NCI-H82 (cell line): Measurements from ENCODE around the gene POGLUT2.

ENCODE experiments used
- DNase-seq: peaks from one replicate; lab custom pipeline; 2025; lab: John Stamatoyannopoulos, UW

POGLUT2 gene

DNA sequence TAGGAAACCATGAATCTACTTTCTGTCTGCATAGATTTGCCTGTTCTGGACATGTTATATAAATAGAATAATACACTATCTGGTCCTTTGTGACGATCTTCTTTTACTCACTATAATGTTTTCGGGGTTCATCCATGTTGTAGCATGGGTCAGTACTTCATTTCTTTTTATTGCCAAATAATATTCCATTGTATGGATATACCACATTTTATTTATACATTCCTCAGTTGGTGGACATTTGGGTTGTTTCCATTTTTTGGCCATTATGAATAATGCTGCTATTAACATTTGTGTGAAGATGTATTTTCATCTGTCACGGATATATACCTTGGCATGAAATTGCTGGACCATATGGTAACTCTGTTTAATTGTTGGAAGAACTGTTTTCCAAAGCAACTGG lies 6.9 kb upstream of the POGLUT2 start:
- DNase-seq = no peak

DNA sequence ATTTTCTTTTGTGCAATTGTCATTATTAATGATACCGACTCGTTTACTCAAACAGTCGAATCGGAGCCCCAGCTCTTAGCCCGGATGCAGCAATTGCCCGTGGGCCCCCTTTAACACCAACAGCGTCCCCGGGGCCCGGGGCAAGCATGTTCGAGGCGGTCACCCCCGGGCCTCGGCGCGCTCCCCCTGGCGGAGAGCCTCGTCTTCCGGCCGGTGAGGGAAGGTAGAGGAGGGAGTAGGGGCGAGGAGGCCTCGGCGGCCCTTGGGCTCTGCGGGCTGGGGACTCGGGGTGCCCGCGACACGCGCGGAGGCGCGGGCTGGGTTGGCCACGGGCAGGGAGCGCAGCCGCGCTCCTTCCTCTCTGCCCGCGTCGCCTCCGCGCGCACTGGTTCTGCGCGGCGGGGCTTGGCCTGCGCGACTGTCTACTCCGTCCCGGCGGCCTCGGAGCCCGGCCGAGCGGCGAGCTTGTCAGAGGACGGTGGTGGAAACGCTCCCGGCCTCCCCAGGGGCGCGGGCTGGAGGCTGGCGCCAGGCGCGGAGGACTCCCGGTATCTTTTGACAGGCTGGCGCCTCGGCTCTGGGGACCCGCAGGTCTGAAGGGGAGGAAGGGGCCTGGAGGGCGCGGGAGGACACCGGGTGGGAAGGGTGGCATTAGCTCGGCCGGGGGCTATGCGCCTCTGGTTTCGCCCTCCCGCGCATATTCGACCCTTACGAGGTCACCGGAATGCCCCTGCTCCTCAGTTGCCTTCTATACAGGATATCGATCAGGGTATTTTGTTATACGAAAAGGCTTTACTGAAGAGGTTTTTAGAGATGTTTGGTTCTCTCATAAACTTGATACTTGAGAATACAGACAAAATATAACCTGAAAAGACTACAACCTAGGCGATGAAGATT lies 1.6 kb upstream of the POGLUT2 start:
- DNase-seq = peak; percentile 89

DNA sequence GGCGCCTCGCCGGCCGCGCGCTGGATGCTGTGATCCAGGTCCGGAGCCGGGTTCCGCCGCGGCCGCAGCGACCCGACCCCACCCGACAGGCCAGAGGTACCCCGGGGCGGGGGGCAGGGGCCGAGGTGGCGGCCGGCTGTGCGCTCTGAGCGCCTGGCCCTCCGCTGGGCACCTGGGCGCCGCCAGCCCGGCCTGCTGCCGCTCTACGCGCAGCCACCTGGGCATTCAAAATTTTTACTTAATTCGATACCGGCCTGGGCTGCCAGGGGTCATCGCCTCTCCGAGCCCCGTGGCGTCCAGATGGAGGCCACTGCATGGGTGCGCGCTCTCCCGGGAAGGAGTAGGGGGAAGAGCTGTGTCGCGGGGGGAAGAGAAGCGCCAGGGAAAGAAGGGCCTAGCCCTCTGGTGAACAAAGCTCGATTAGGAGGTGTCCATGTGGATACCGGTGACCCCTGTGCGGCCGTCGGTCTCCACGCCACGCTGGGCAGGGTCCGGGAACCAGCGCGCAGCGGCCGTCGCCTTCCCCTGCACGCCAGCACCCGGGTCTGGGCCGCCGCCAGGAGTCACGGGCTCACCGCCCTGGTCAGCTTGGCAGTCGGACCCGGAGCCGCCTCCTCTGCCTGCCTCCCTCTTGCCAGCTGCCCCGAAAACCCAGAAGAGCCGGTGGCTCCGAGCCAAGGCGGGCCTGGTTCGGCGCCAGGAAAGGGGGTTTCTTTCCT lies 809 bp upstream of the POGLUT2 start:
- peak; percentile 62 for DNase-seq

DNA sequence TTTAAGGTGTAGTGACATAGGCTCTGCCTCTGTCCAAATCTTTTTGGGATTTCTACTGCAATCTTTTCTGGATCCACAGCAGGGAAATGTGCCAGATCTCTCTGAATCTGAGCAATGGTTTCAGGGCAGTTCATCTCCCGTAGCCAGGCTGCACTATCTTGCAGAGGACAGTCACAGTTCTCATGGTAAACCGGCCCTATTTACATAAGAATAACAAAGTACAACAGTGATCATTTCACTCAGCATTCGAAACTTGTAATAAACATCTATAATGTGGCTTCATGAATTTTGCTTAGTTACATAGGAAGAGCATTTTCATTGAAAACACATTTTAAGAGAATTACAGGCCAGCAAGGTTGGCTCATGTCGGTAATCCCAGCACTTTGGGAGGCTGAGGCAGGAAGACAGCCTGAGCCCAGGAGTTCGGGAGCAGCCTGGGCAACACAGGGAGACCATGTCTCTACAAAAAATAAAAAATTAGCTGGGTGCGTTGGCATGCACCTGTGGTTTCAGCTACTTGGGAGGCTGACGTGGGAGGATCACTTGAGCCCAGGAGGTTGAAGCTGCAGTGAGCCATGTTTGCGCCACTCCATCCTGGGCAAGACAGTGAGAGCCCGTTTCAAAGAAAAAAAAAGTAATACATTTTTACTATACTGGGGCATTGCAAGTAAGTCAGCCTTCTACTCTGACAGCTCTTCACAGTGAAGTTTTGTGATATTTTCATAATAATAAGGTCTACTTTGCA lies 5.0 kb downstream of the POGLUT2 start:
- no peak for DNase-seq

DNA sequence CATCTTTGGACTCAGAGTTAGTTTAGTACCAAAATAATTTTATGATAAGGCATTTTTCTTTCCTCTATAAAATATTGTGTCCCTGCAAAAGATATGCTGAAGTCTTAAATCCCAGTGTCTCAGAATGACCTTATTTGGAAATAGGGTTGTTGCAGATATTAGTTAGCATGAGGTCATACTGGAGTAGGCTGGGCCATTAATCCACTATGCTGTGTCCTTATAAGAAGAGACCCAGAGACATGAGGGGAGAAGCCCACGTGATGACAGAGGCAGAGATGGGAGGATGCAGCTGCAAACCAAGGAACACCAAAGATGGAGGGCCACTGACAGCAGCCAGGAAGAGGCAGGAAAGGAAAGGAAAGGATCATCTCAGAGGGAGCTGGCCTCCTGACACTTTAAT lies 6.4 kb downstream of the POGLUT2 start:
- DNase-seq = no peak

GRCh38 chr13:102788683-102789082 lies 10.1 kb downstream of the POGLUT2 start:
- no peak for DNase-seq

- no peak for DNase-seq
Observed at GRCh38 chr13:102784483-102784882, 14.3 kb downstream of the POGLUT2 start.

DNA sequence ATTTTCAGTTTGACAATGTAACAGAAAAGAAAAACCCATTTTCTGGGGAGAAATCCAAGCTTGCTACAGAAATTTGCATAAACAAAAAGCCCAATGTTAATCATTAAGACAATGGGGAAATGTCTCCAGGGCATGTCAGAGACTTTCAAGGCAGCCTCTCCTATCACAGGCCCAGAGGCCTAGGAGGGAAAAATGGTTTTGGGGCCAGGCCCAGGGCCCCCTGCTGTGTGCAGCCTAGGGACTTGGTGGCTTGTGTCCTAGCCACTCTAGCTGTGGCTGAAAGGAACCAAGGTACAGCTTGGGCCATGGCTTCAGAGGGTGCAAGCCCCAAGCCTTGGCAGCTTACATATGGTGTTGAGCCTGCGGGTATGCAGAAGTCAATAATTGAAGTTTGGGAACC lies 17.2 kb downstream of the POGLUT2 start:
- no peak for DNase-seq

- DNase-seq = peak; percentile 33
Observed at GRCh38 chr13:102780656-102781055, 18.1 kb downstream of the POGLUT2 start.

- DNase-seq = no peak
Observed at GRCh38 chr13:102779436-102780159, 19.2 kb downstream of the POGLUT2 start.

DNA sequence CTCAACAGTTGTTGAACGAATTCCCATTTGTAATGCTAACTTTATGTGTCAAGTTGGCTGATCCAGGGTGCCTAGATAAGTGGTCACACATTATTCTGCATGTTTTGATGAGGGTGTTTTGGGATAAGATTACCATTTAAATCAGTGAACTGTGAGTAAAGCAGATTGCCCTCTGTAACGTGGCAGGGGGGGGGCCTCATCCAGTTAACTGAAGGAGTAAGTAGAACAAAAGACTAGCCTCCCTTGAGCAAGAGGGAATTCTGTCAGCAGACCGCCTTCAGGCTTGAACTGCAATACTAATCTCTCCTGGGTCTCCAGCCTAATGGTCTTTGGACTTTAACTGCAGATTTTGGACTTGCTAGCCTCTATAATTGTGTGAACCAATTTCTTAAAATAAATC lies 21.0 kb downstream of the POGLUT2 start:
- peak; percentile 40 for DNase-seq

GRCh38 chr13:102776271-102776670 lies 22.5 kb downstream of the POGLUT2 start:
- DNase-seq = no peak

GRCh38 chr13:102774591-102775520 lies 23.9 kb downstream of the POGLUT2 start:
- DNase-seq = no peak

- DNase-seq = no peak
Observed at GRCh38 chr13:102774214-102774568, 24.6 kb downstream of the POGLUT2 start.

- peak; percentile 80 for DNase-seq
Observed at GRCh38 chr13:102773441-102774213, 25.1 kb downstream of the POGLUT2 start, which contains the start of gene TEX30. TEX30 (minus strand) TSS chr13:102773786; CDS start chr13:102770026, 3,760 bp downstream.

DNA sequence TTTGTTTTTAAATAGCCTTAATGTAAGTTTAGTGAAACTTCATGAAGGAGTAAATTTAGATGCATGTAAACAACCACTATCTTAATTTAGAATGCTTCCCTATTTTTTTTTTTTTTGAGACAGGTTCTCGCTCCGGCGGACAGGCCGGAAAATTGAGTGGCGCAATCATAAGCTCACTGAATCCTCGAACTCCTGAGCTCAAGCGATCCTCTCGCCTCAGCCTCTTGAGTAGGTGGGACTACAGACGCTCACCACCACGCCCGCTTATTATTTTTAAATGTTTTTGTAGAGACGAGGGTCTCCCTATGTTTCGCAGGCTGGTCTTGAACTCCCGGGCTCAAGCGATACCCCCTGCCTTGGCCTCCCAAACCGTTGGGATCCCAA lies 26.7 kb downstream of the POGLUT2 start:
- no peak for DNase-seq

- DNase-seq = no peak
Observed at GRCh38 chr13:102771298-102772041, 27.3 kb downstream of the POGLUT2 start.

DNA sequence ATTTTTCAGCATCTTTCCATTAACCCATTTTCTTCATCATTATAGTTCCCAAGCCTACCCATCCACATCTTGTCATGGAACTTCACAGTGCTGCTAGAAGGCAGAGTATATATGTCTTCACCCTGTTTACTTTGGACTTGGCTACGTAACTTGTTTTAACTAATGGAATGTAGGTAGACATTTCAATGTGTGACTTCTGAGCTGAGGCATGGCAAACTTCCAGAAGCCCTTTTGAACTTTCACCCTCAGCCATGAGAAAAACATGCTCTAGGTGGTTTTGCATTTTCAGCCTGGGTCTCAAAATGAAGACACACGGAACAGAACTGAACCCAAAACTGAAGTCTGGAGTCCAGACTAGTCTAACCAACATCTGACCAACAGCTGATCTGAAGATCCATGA lies 28.3 kb downstream of the POGLUT2 start:
- DNase-seq = no peak

DNA sequence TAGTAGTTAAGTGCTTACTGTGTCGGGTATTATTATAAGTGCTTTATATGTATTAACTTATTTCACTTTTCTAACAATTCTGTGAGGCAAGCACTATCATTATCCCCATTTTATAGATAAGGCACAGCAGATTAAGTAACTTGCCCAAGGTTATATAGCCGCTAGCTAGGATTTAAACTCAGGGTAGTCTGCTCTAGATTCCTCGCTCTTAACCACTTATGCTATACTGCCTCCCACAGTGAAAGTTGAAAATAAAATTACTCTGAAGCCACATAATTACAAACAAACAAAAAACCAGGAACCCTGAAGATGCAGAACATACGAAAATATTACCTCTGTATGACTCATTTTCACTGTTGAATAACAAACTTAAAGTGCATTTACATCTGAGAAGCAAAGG lies 29.1 kb downstream of the POGLUT2 start:
- DNase-seq = peak; percentile 14
